Vagina (tissue), 2 donors: ENCODE data around the gene ACTL8.

Experiments
- CTCF ChIP-seq, 3 experiments: fragments of 450-650 bp in 2 of 3; fragments of 200-600 bp in 1 of 3; sonication (generic) in 1 of 3; IDR thresholded peaks; one replicate each; pipeline ENCODE4 v1.5.1; 2017 to 2019; ENCODE audit warnings: antibody characterized with exemption in 3 of 3, mild to moderate bottlenecking in 2 of 3, moderate library complexity in 2 of 3
- POLR2A ChIP-seq, 2 donors: fragments of 450-650 bp; IDR thresholded peaks; one replicate each; pipeline ENCODE4 v1.6.1; 2017; ENCODE audit warnings: antibody characterized with exemption in 2 of 2, mild to moderate bottlenecking in 2 of 2, moderate library complexity in 2 of 2

GRCh38 chr1:17795081-17795809 is 40.1 kb downstream of the ACTL8 start:
- no peak for TF ChIP-seq CTCF (IDR thresholded peaks at IDR 0.05)
- no peak for TF ChIP-seq POLR2A (IDR thresholded peaks at IDR 0.05)
